HG03354 (cell line): ENCODE results near the gene TLL2.

Experiments used
- ATAC-seq: cut with Tn5 transposase; IDR thresholded peaks from one replicate; pipeline ENCODE4 v1.9.1; 2021; ENCODE audit warnings: mild to moderate bottlenecking; ENCODE audit not compliant: unreplicated experiment, poor library complexity, severe bottlenecking

The TLL2 gene

DNA sequence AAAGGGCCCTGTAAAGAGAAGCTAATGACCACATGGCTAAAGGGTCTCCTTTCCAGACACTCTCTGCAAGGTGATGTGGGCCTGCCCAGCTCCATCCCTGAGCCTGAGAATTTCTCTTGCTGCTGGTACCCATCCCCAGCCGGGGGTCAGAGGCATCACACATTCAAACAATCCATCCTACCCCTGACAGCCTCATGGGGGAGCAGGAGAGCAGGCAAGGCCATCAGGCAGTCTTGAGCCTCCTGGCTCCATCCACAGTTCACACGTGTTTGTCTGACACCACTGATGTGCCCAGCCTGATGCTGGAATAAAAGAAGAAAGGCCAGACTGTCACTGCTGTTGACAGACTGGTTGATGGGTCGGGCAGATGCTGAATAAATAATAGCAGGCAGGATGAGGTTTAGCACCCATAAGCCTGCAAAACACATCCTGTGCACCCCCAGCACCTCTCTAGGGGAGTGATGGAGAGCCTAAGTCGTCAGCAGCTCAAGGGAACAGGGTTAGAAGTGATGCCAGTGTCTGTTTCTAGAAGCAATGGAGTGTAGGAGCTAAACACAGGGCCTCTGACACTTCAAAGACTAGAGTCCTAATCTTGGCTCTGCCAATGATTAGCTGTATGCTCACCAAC is 43.5 kb downstream of the TLL2 start:
- ATAC-seq, result peak; percentile 51

DNA sequence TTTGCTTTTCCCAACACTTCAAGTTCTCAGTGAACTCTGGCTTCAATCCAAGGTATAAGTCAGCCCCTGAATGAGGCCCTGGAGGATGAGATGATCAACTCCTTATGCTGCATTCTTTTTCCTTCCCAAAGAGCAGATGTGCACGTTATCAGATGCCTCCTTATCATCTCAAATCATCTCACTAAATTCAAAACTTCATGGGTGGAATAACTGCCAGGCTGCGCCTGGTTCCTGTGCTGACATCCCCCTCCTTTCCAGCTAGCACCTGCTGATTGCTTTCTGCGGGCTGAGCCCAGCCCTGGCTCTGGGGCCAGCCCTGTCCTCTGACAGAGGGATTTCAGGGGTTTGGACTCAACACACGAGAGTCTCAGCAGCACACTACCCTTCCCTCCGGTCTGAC is 44.9 kb downstream of the TLL2 start:
- no peak for ATAC-seq

DNA sequence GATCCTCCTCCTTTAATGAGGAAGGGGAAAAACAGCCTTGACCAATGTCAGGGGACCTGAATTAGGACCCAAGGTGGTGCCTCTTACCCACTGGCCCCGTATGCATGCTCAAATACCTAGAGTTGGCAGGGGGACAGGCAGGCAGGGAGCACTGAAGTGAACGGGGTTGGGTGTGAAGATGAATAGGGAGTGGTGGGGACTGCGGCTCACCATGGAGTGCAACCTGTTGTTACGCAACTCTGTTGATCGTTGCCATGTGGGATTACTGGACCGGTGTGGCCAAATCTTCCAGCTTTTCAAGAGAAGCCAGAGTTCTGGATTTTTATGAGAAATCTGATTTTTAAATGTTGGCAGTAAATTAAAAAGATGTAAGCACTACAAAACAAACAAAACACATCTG is 48.1 kb downstream of the TLL2 start:
- no peak for ATAC-seq

DNA sequence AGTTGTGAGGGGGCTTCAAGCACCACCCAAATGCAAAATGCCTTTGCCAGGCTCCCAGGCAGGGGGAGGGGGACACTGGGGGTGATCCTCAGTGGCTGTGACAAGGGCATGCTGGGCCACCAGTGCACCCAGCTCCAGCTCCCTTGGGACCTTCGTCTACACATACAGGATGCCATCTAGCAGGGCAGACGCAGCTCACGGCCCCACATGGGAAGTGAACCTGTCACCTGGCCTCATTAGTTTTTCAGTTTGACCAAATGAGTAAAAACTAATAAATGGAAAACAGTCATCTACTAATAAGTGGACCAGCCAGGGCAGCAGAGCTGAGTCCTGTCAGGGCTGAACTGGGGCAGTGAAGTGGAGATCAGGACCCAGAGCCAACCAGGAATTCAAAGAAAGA is 50.2 kb downstream of the TLL2 start:
- no peak for ATAC-seq

DNA sequence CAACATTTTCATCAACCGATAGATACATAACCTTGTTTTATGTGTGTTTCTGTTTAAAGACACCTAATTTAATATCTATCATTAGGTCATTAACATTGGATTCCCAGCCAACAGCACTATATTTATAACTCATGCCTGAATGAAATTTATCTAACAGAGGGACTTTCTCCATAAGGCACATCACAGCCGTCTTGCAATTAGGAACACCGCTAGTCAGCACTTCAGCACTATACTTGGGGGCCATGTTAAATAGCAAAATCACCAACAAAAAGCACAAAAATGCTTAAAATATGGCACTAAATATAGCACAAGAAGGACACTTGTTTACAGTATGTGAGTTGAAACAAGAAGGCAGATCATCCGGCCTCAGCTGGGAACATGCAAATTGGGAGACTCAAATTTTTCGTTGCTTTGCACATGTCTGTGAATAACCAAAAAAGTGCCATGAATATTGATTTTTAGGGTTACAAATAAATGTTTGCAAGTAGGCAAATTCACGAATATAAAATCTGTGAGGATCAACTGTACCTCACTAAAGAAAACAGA is 51.0 kb downstream of the TLL2 start:
- no peak for ATAC-seq

DNA sequence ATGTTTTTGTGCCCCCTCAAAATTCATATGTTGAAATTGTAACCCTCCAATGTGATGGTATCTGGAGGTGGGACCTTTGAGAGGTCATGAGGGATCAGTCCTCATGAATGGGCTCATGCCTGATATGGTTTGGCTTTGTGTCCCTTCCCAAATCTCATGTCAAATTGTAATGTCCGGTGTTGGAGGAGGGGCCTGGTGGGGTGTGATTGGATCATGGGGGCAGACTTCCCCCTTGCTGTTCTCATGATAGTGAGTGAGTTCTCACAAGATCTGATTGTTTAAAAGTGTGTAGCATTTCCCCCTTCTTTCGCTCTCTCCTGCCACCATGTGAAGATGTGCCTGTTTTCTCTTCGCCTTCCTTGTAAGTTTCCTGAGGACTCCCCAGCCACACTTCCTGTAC is 53.4 kb downstream of the TLL2 start:
- no peak for ATAC-seq

DNA sequence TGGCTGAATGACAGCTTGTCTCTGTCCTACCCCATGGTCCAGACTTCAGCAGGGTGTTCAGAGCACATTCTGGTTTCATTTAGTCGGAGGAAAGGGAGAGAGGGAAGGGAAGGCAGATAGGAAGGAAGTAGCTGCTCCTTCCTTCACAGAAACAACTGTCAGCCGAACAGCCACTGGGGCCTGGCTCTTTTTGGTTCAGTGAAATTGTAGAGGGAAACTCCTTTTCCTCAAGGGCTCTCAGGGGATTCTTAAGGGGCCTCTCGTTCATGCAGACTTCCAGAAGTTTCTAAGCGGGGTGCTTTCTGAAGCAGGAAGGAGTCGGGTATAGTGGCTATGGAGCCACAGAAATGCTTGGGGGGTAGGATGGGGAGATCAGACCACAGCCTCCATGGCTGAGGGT is 56.4 kb downstream of the TLL2 start:
- no peak for ATAC-seq

DNA sequence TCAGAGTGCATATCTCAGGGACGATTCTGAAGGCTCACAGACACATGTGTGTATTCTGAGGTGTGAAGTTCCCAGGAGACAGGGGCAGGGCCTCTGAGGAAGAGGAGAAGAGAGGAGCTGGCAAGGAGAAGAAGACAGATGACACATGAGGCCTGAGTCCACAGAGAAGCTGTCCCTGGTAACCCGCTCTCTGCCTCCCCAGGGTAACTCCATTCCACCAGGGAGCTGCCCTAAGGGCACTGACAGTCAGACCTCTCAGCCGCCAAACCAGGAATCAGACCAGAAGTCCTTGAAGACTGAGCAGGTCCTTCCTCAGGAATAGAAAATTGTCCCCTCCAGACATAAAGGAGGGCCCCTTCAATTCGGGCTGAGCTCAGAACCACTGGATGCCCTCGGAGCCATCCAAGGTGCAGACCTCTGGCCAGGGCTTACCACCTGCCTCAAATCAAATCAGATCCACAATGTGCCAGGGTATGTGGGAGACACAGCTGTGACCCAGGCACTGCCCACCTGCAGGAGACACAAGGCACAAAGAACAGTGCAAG is 57.4 kb downstream of the TLL2 start:
- no peak for ATAC-seq

DNA sequence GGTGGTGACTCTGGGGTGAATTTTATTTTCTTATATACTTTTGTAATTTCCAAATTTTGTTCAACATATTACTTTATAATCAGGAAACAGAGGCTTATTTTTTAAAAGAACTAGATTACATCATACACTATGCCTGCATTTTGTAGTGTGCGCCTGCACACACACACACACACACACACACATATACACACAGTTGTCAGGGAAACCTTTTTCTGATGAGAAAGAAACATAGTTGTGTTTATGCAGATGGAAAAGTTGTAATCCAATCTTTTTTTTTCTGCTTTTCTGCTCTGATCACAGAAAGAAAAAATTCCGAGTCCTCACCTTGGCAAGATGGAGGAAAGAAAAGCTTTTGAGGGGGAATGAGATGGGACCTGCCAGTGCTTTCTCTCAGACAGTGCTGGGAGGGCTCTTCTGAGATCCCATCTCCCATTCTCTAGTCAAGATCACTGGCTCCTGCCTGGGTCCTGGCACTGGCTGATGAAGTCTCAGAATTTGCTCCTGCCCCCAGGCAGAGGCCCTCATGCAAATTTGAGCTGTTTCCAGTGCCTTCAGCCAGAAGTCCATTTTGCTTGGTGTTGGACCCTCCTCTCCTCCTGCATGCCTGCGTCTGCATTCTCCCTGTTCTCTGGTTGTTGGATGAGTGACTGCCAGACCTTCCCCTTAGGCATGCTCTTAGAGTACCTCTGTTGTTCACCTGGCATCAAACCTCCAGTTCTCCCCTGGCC is 59.7 kb downstream of the TLL2 start:
- no peak for ATAC-seq

DNA sequence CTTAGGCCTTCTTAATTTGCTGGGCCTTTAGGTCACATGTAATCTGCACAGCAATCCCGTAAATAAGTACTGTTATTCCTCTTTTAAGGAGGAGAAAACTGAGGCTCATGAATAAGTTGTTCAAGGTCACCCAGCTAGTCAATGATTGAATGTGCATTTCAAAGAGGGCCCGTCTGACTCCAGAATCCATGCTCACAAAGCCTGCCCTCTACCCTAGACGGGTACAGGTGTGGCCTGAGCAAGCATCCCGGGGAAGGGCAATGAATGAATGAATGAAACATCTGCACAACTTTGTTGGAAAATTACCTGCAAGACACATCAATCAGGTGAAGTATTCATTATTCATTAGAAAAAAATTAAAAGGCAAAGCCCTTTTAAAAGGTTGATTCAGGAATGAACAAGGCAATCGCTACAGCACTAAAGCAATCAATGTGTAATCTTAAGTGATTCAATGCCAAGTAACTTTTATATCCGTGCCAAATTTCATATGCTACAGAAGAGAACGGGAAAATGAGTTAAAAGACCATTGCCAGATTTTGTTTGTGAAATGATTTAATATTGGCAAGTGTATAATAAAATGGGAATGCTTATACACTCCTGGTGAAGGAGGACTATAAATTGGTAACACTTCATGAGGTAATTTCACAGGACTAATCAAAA is 61.1 kb downstream of the TLL2 start:
- ATAC-seq, result no peak

DNA sequence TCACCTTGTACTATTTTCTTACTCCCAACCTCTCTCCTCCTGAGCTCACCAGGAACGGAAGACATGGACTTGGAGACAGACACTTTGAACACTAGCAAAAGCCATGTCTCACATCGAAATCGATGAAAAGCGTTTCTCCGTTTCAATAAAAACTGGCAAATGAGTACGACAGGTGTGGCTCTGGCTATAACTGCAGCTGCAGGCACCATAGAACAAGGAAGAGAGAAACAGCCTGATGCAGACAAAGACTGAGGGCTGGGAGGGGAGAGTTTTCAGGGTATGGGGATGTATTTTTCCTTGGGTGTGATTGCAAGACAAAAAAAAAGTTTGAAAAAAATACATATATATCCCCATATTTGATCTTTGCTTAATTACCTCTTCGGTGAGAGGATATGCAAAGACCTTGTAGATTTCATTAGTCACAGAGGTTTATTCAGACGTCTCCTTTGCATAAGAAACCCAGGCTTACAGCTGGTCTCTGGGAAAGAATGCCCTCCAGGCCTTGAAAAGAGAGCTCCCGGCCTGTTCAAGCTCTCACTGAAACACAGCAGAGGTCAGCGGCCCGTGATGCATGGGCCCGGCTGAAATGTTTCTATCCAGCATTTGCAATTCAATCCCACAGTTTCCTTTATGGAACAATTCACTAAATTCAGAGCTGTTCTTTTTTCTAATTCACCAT is 63.1 kb downstream of the TLL2 start:
- ATAC-seq, result no peak

DNA sequence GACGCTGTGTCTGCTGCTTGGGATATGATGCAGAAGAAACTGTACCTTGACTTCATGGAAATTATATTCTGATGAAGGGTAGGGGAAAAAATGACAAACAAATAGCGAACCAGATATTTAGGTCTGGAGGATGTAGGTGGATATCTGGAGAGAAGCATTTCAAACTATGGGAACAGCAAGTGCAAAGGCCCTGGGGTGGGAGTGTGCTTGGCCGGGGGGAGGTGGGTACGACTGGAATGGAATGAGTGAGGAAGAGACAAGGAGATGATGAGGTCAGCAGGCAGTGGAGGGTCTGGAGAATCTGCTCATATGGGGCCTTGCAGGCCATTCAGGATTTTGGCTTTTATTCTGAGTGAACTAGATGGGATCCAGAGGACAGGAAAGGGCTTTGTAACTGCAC is 65.2 kb downstream of the TLL2 start:
- ATAC-seq, result no peak

DNA sequence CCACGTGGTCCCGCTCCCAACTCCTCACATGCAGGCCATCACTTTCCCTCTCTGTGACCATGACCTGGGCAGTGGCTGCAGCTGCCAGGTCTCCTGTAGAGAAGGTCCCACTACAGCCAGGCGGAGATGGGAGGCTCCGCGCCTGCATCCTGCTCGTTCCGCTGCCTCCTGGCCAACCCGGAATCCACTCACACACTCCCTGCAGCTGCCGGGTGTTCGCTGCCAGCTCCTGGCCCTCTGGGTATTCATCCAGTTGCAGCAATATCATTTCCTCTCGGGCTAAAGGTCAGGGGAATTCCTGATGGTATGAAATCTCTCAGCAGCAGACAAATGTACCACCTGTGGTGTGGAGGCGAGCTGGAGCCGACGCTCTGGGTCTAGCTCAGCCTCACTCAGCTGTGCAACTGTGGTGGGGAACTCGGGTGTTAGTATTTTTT is 65.7 kb downstream of the TLL2 start:
- no peak for ATAC-seq

DNA sequence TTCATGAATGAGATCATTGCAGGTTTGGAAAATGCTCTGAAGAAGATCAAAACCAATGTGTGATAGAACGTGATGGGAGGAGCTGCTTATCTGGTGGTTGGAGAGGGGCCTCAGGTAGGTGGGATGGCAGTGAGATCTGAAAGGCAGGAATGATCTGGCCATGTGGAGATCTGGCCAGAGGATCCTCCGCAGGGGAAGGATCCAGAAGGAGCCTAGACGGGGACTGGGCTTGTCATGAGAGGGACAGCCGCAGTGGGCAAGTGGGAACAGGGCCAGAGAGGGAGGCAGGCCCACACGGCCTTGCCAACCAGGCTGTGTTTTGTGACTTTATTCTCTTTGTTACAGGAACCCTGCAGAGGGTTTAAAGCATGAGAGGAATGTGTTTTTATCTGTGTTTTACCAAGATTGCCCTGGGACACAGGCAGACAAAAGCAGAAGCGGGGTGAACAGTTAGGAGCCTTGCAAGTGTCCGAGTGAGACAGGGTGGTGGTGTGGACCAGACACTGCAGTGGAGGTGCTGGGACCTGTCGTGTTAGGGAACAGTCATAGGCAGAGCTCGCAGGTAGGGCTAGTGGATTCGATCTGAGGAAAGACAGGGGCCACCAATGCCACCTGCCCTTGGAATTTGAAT is 66.6 kb downstream of the TLL2 start:
- ATAC-seq, result no peak

DNA sequence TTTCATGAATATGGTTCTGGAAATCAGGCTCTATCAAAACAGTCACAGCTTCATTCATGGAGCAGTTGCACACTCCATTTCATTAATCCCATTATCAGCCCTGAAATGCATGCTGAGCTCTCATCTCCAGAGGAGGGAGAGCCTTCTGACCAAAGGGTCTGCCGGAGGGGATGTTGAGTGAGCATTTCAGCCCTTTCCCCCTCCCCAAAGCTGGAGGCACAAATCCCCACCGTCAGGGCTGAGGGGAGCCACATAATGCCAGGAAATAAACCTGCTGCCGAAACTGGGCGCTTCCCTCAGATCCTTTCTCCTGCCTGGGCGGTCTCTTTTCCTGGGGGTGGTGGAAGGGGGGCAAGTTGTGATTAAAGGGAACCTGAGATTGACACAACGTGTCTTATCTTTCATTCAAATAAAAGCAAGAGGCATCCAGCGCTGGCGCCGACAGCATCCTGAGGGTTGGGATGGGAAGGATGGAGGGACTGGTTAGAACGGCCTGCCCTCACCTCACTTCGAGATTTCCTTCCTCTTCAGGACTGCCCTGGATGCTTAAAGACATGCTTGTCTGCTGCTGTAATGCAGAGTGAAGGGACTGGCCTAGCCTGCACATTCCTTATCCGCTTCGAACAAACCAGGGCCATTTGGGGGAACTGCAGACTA is 71.6 kb downstream of the TLL2 start:
- no peak for ATAC-seq

DNA sequence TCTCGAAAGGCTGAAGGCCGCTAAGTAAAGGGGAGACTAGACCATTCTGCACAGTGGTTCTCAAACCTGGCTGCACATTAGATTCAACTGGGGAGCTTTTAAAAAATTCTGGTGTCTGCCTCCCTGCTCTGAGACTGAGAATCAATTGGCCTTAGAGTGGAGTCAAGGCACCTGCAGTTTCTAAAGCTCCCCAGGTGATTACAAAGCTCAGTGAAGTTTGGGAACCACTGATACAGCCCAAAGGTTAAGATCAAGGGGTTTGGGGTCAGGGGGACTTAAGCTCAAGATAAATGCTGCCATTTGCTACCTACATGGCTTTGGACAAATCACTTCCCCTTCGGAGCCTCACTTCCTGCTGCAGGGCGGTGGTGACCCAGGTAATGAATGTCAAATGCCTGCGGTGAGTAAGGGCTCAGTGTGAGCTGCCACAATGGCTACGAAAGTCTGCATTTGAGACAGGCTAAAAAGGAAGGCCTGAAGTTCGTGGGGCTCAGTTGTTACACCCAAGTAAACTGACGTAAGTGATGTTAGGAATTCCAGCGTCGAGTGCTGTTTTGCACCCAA is 72.3 kb downstream of the TLL2 start:
- no peak for ATAC-seq

DNA sequence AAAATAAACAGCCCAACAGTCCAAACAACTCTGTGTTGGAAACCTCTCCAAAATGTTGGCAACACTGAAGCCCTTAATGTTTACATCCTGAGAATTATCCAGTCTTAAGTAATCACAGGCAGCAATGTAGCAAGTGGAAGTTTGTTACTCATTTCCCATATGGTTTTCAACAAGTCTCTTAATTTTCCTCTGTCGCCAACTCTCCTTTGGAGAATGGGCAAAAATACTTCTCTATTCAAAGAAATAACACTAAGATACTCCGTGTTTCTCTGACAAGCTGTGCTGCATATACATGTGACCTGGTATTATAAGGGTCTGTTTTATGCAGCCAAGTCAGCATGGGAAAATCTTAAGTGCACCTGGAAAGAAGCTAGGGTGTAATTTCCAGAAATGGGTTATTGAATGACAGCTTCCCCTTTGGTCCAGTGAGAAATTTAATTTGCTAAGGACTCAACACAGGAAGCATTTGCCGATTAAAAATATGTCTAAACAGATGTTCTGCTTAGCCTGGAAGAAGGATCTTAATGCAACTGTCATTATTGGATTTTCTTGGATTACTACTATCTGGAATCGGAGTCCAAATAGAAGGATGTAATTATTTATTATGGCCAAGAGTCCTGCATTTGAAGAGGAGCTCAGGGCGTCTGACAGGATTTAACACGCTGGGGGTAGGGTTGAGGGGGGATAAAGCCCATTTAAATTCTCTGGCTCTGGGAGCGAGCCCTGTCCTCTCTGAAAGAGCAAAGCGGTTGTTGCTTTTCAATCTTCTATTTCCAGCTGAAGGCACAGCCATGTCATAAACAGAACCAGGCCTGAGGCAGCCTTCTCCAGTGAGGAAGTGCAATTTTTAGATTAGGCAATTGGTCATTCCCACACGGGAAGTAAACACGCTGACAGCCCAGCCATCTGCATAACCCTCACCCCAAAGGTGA is 73.1 kb downstream of the TLL2 start:
- no peak for ATAC-seq

DNA sequence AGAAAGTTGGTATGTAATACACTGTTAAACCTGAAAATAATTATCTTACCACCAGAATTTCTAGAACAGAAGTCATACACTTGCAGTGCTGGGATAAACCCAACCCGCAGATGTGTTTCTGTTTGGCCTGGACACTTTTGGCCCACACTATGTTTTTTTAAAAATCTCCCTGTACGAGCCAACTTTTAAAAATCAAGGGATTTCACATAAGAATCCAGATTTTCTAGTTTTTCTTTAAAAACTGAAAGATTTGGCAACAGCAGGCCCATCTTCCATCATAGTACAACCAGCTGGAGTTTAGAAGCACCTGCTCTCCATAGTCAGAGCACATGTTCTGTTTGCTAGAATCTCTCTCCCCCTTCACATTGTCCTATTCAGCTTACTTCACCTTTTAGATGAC is 74.0 kb downstream of the TLL2 start:
- ATAC-seq, result no peak
